D341Med (cell line): Measurements from ENCODE around the gene RCAN1.

Experiments
- DNase-seq: peaks from one replicate; pipeline ENCODE4 v3.0.0; 2012; ENCODE audit warnings: low spot score

RCAN1 gene

GRCh38 chr21:34598931-34599400 is 15.9 kb downstream of the RCAN1 start:
- DNase-seq = no peak

- no peak for DNase-seq
Measured at GRCh38 chr21:34597406-34597805, 17.5 kb downstream of the RCAN1 start.

GRCh38 chr21:34596561-34597271 is 18.2 kb downstream of the RCAN1 start:
- DNase-seq = no peak

GRCh38 chr21:34595457-34595856 is 19.5 kb downstream of the RCAN1 start:
- DNase-seq = no peak

- no peak for DNase-seq
Measured at GRCh38 chr21:34594566-34595234, 20.2 kb downstream of the RCAN1 start.

GRCh38 chr21:34593954-34594531 is 20.9 kb downstream of the RCAN1 start:
- no peak for DNase-seq

GRCh38 chr21:34593423-34593822 is 21.5 kb downstream of the RCAN1 start:
- no peak for DNase-seq

- no peak for DNase-seq
Measured at GRCh38 chr21:34592120-34592955, 22.6 kb downstream of the RCAN1 start.

- DNase-seq = no peak
Measured at GRCh38 chr21:34590520-34590919, 24.4 kb downstream of the RCAN1 start.

GRCh38 chr21:34589511-34590282 is 25.2 kb downstream of the RCAN1 start:
- DNase-seq = no peak

GRCh38 chr21:34583926-34584563 is 30.9 kb downstream of the RCAN1 start:
- no peak for DNase-seq

GRCh38 chr21:34582506-34583150 is 32.3 kb downstream of the RCAN1 start:
- no peak for DNase-seq

- DNase-seq = no peak
Measured at GRCh38 chr21:34580181-34580700, 34.7 kb downstream of the RCAN1 start.

- DNase-seq = no peak
Measured at GRCh38 chr21:34579411-34579810, 35.5 kb downstream of the RCAN1 start.

- DNase-seq = no peak
Measured at GRCh38 chr21:34576041-34576511, 38.8 kb downstream of the RCAN1 start.

- no peak for DNase-seq
Measured at GRCh38 chr21:34574601-34575529, 40.0 kb downstream of the RCAN1 start.

GRCh38 chr21:34571994-34572393 is 42.9 kb downstream of the RCAN1 start:
- DNase-seq = no peak

GRCh38 chr21:34570313-34570712 is 44.6 kb downstream of the RCAN1 start:
- no peak for DNase-seq

- no peak for DNase-seq
Measured at GRCh38 chr21:34569381-34569979, 45.4 kb downstream of the RCAN1 start.
